HL-60 (cell line): ENCODE data around the gene SLC16A5.

ENCODE experiments used
- POLR2AphosphoS5 ChIP-seq: IDR thresholded peaks from 2 replicates; pipeline ENCODE4 v1.6.1; 2012; ENCODE audit warnings: low read depth
- TF ChIP-seq, protein P1 (sequence below): IDR thresholded peaks from one replicate; pipeline ENCODE4 v1.5.1; 2011; ENCODE audit warnings: low read length, control low read depth, inconsistent platforms; ENCODE audit not compliant: insufficient read depth
- TF ChIP-seq, protein P2 (sequence below): IDR thresholded peaks from 2 replicates; pipeline ENCODE4 v1.6.1; 2012; ENCODE audit warnings: low read depth; ENCODE audit not compliant: insufficient replicate concordance

DNA sequence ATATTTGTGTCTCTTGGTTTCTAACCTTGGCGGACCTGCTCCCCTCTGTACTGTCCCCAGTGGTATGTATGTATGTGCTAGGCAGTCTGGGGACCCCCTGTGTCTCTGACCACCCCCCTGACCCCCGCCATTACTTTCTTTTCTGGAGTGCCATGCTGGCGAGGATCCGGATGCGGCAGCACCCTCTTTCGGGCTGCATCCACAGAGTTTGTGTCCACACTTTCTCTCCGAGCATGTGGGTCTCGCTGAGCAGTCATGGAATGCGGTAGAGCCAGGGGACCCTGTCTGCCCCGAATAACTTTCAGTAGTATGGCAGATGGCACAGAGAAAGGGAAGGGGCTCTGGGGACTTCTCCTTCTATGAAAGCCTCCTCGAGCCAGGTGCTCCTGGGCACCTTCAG is 23.7 kb upstream of the SLC16A5 start:
- TF ChIP-seq, protein P1, sequence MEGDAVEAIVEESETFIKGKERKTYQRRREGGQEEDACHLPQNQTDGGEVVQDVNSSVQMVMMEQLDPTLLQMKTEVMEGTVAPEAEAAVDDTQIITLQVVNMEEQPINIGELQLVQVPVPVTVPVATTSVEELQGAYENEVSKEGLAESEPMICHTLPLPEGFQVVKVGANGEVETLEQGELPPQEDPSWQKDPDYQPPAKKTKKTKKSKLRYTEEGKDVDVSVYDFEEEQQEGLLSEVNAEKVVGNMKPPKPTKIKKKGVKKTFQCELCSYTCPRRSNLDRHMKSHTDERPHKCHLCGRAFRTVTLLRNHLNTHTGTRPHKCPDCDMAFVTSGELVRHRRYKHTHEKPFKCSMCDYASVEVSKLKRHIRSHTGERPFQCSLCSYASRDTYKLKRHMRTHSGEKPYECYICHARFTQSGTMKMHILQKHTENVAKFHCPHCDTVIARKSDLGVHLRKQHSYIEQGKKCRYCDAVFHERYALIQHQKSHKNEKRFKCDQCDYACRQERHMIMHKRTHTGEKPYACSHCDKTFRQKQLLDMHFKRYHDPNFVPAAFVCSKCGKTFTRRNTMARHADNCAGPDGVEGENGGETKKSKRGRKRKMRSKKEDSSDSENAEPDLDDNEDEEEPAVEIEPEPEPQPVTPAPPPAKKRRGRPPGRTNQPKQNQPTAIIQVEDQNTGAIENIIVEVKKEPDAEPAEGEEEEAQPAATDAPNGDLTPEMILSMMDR = no peak
- TF ChIP-seq POLR2AphosphoS5 = no peak
- TF ChIP-seq, protein P2, sequence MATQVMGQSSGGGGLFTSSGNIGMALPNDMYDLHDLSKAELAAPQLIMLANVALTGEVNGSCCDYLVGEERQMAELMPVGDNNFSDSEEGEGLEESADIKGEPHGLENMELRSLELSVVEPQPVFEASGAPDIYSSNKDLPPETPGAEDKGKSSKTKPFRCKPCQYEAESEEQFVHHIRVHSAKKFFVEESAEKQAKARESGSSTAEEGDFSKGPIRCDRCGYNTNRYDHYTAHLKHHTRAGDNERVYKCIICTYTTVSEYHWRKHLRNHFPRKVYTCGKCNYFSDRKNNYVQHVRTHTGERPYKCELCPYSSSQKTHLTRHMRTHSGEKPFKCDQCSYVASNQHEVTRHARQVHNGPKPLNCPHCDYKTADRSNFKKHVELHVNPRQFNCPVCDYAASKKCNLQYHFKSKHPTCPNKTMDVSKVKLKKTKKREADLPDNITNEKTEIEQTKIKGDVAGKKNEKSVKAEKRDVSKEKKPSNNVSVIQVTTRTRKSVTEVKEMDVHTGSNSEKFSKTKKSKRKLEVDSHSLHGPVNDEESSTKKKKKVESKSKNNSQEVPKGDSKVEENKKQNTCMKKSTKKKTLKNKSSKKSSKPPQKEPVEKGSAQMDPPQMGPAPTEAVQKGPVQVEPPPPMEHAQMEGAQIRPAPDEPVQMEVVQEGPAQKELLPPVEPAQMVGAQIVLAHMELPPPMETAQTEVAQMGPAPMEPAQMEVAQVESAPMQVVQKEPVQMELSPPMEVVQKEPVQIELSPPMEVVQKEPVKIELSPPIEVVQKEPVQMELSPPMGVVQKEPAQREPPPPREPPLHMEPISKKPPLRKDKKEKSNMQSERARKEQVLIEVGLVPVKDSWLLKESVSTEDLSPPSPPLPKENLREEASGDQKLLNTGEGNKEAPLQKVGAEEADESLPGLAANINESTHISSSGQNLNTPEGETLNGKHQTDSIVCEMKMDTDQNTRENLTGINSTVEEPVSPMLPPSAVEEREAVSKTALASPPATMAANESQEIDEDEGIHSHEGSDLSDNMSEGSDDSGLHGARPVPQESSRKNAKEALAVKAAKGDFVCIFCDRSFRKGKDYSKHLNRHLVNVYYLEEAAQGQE = no peak
